HL-60 (cell line): ENCODE measurements around the gene ATL1.
"Not testable (repeated sequence)": the region's sequence is repeated elsewhere in the genome, so short reads cannot be mapped to it uniquely, and the experiment has no call there.

Source experiments
- DNase-seq, 2 experiments: peaks; one replicate each; pipeline ENCODE4 v3.0.0-alpha.2; 2010 to 2020; ENCODE audit warnings: low read depth in 1 of 2, low spot score in 1 of 2
- H3K27ac ChIP-seq: fragments of 250-450 bp; sonication (Bioruptor Pico); replicated peaks from 2 replicates; pipeline ENCODE4 v1.5.1; 2020; ENCODE audit warnings: mild to moderate bottlenecking, moderate library complexity
- H3K27me3 ChIP-seq: fragments of 250-450 bp; sonication (Bioruptor Pico); 2 replicates; pipeline ENCODE4 v1.5.1; 2021; ENCODE audit warnings: mild to moderate bottlenecking, moderate library complexity; ENCODE audit not compliant: insufficient read depth, poor library complexity, severe bottlenecking
- H3K4me3 ChIP-seq: replicated peaks from 2 replicates; pipeline ENCODE4 v1.5.1; 2011; ENCODE audit warnings: mild to moderate bottlenecking, control low read depth, low read length; ENCODE audit not compliant: insufficient read depth
- CTCF ChIP-seq: IDR thresholded peaks from one replicate; pipeline ENCODE4 v1.5.1; 2011; ENCODE audit warnings: low read length, control low read depth, inconsistent platforms; ENCODE audit not compliant: insufficient read depth
- GABPA ChIP-seq: IDR thresholded peaks from 2 replicates; pipeline ENCODE4 v1.6.1; 2012; ENCODE audit warnings: low read depth
- POLR2AphosphoS5 ChIP-seq: IDR thresholded peaks from 2 replicates; pipeline ENCODE4 v1.6.1; 2012; ENCODE audit warnings: low read depth
- REST ChIP-seq: IDR thresholded peaks from 2 replicates; pipeline ENCODE4 v1.6.1; 2012; ENCODE audit warnings: low read depth; ENCODE audit not compliant: insufficient replicate concordance
- SPI1 ChIP-seq: IDR thresholded peaks from 2 replicates; pipeline ENCODE4 v1.6.1; 2012; ENCODE audit warnings: low read depth, mild to moderate bottlenecking, borderline replicate concordance

ATL1 gene

GRCh38 chr14:50534997-50535396 is 24.9 kb upstream of the ATL1 start:
- no peak overlapping the region for H3K4me3 ChIP-seq
- no peak for TF ChIP-seq CTCF
- TF ChIP-seq GABPA, result no peak
- no peak for TF ChIP-seq SPI1
- TF ChIP-seq POLR2AphosphoS5, result no peak
- TF ChIP-seq REST, result no peak
- H3K27me3 ChIP-seq, result no peaks in the 10 kb centered on the region
- DNase-seq, result no peak
- H3K27ac ChIP-seq, result no peak overlapping the region

- not testable (repeated sequence) for H3K27me3 ChIP-seq, DNase-seq, H3K27ac ChIP-seq, H3K4me3 ChIP-seq
Measured at GRCh38 chr14:50538034-50538433, 21.9 kb upstream of the ATL1 start.

- Histone ChIP-seq H3K4me3 (no peak overlapping the region), H3K27me3 (no peaks in the 10 kb centered on the region), H3K27ac (no peak overlapping the region)
- TF ChIP-seq POLR2AphosphoS5 (no peak), REST (no peak), SPI1 (no peak), CTCF (no peak), GABPA (no peak)
- DNase-seq, result no peak
Measured at GRCh38 chr14:50539051-50539450, 20.9 kb upstream of the ATL1 start.

- DNase-seq, result no peak
- Histone ChIP-seq H3K27ac (no peak overlapping the region), H3K27me3 (no peaks in the 10 kb centered on the region), H3K4me3 (no peak overlapping the region)
- no peak for TF ChIP-seq GABPA
- TF ChIP-seq REST, result no peak
Measured at GRCh38 chr14:50541159-50541567, 18.8 kb upstream of the ATL1 start.
